ENCODE results near the gene CTNND2. TPM values are rescaled to one million over a fixed set of nuclear protein-coding genes. Genes with fewer than 3 reads are reported as not detected.

Gene CTNND2
- total and polyA plus RNA-seq, 10 of the 15 experiments (the other 5 are each of a cell fraction or from before 2014, with no cell fraction given): 0.02 to 0.16 (median 0.04) TPM; not detected in 7

Small RNA genes within 50 kb of the gene (small RNA-seq; reads per million reads assigned to genes)
- gene RNU6-429P: not detected

All from GM12878 (cell line).